ENCODE results near the gene MAST4. TPM values are rescaled to one million over a fixed set of nuclear protein-coding genes. Genes with fewer than 3 reads are reported as not detected.

The MAST4 gene
- total RNA-seq, 1 donor from 2014 or later, result 10.5 TPM

- Mint-ChIP-seq H3K9me3 (ENCODE audit: unreplicated experiment) (no peaks in the 10 kb centered on the region), H3K27ac (ENCODE audit: unreplicated experiment) (no peak overlapping the region), H3K4me1 (ENCODE audit: unreplicated experiment) (no peaks in the 10 kb centered on the region), H3K27me3 (ENCODE audit: unreplicated experiment) (peaks cover 29% of the 10 kb centered on the region), H3K36me3 (ENCODE audit: unreplicated experiment) (no peaks in the 10 kb centered on the region), H3K4me3 (ENCODE audit: unreplicated experiment) (no peak overlapping the region)
- DNase-seq (ENCODE audit: extremely low spot score, unreplicated experiment), result no peak
- TF ChIP-seq, protein P1, sequence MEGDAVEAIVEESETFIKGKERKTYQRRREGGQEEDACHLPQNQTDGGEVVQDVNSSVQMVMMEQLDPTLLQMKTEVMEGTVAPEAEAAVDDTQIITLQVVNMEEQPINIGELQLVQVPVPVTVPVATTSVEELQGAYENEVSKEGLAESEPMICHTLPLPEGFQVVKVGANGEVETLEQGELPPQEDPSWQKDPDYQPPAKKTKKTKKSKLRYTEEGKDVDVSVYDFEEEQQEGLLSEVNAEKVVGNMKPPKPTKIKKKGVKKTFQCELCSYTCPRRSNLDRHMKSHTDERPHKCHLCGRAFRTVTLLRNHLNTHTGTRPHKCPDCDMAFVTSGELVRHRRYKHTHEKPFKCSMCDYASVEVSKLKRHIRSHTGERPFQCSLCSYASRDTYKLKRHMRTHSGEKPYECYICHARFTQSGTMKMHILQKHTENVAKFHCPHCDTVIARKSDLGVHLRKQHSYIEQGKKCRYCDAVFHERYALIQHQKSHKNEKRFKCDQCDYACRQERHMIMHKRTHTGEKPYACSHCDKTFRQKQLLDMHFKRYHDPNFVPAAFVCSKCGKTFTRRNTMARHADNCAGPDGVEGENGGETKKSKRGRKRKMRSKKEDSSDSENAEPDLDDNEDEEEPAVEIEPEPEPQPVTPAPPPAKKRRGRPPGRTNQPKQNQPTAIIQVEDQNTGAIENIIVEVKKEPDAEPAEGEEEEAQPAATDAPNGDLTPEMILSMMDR (IDR thresholded peaks at IDR 0.05), result no peak
Measured at GRCh38 chr5:66585291-66585690, 10.9 kb upstream of the MAST4 start.

DNA sequence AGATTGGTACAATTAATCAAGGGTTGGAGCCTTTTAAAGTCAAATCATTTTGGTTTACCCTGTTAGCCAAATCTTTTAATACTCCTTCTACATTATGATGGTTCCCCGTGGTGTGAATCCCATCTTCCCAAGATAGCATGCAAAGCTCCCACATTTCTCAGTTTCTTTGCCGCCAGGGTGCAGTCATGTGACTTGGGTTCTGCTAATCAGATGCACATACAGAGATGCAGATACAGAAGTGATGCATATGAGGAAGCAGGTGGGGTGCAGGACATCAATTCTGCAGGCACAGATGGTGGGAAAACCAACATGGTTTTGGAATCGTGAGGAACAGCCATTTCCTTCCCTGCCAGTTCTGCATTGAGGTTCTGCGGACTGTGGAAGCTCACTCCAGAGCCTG, 8.4 kb upstream of the MAST4 start:
- no peaks in the 10 kb centered on the region for H3K9me3 Mint-ChIP-seq (ENCODE audit: unreplicated experiment)
- H3K36me3 Mint-ChIP-seq (ENCODE audit: unreplicated experiment), result no peaks in the 10 kb centered on the region
- H3K4me1 Mint-ChIP-seq (ENCODE audit: unreplicated experiment), result no peaks in the 10 kb centered on the region
- no peak overlapping the region for H3K4me3 Mint-ChIP-seq (ENCODE audit: unreplicated experiment)
- TF ChIP-seq, protein P1 (IDR thresholded peaks at IDR 0.05), result no peak
- peaks cover 38% of the 10 kb centered on the region for H3K27me3 Mint-ChIP-seq (ENCODE audit: unreplicated experiment)
- no peak for DNase-seq (ENCODE audit: extremely low spot score, unreplicated experiment)
- no peak overlapping the region for H3K27ac Mint-ChIP-seq (ENCODE audit: unreplicated experiment)

DNA sequence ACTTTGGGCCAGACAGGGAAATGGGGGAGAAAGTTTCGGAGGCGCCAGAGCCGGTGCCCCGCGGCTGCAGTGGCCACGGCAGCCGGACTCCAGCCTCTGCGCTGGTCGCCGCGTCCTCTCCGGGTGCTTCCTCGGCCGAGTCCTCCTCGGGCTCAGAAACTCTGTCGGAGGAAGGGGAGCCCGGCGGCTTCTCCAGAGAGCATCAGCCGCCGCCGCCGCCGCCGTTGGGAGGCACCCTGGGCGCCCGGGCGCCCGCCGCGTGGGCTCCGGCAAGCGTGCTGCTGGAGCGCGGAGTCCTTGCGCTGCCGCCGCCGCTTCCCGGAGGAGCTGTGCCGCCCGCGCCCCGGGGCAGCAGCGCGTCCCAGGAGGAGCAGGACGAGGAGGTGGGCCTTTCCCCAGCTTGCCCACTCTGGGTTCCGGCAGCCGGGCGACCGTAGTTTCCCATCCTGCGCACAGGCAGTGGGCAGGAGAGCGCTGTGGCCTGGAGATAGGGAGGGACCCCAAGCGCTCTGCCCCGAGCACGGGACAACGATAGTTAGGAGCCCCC, 516 bp downstream of the MAST4 start:
- DNase-seq (ENCODE audit: extremely low spot score, unreplicated experiment), result no peak
- Mint-ChIP-seq H3K4me3 (ENCODE audit: unreplicated experiment) (peak overlapping the region; percentile 72), H3K9me3 (ENCODE audit: unreplicated experiment) (no peaks in the 10 kb centered on the region), H3K27ac (ENCODE audit: unreplicated experiment) (no peak overlapping the region), H3K4me1 (ENCODE audit: unreplicated experiment) (peaks cover 14% of the 10 kb centered on the region), H3K36me3 (ENCODE audit: unreplicated experiment) (no peaks in the 10 kb centered on the region), H3K27me3 (ENCODE audit: unreplicated experiment) (peaks cover 73% of the 10 kb centered on the region)
- TF ChIP-seq, protein P1 (IDR thresholded peaks at IDR 0.05), result no peak

- H3K9me3 Mint-ChIP-seq (ENCODE audit: unreplicated experiment), result no peaks in the 10 kb centered on the region
- DNase-seq (ENCODE audit: extremely low spot score, unreplicated experiment), result no peak
- peaks cover 14% of the 10 kb centered on the region for H3K4me1 Mint-ChIP-seq (ENCODE audit: unreplicated experiment)
- peak overlapping the region; percentile 72 for H3K4me3 Mint-ChIP-seq (ENCODE audit: unreplicated experiment)
- peaks cover 71% of the 10 kb centered on the region for H3K27me3 Mint-ChIP-seq (ENCODE audit: unreplicated experiment)
- no peak overlapping the region for H3K27ac Mint-ChIP-seq (ENCODE audit: unreplicated experiment)
- TF ChIP-seq, protein P1 (IDR thresholded peaks at IDR 0.05), result no peak
- H3K36me3 Mint-ChIP-seq (ENCODE audit: unreplicated experiment), result no peaks in the 10 kb centered on the region
Measured at GRCh38 chr5:66597183-66597757, 1.1 kb downstream of the MAST4 start.

- no peak overlapping the region for H3K4me3 Mint-ChIP-seq (ENCODE audit: unreplicated experiment)
- no peak for DNase-seq (ENCODE audit: extremely low spot score, unreplicated experiment)
- TF ChIP-seq, protein P1 (IDR thresholded peaks at IDR 0.05), result no peak
- no peak overlapping the region for H3K27ac Mint-ChIP-seq (ENCODE audit: unreplicated experiment)
- no peaks in the 10 kb centered on the region for H3K9me3 Mint-ChIP-seq (ENCODE audit: unreplicated experiment)
- H3K36me3 Mint-ChIP-seq (ENCODE audit: unreplicated experiment), result no peaks in the 10 kb centered on the region
- peaks cover 77% of the 10 kb centered on the region for H3K27me3 Mint-ChIP-seq (ENCODE audit: unreplicated experiment)
- peaks cover 2% of the 10 kb centered on the region for H3K4me1 Mint-ChIP-seq (ENCODE audit: unreplicated experiment)
Measured at GRCh38 chr5:66602621-66603020, 6.4 kb downstream of the MAST4 start.

Data from osteocyte (in vitro differentiated cells).